ENCODE measurements around the gene ACTL10.

The ACTL10 gene

DNA sequence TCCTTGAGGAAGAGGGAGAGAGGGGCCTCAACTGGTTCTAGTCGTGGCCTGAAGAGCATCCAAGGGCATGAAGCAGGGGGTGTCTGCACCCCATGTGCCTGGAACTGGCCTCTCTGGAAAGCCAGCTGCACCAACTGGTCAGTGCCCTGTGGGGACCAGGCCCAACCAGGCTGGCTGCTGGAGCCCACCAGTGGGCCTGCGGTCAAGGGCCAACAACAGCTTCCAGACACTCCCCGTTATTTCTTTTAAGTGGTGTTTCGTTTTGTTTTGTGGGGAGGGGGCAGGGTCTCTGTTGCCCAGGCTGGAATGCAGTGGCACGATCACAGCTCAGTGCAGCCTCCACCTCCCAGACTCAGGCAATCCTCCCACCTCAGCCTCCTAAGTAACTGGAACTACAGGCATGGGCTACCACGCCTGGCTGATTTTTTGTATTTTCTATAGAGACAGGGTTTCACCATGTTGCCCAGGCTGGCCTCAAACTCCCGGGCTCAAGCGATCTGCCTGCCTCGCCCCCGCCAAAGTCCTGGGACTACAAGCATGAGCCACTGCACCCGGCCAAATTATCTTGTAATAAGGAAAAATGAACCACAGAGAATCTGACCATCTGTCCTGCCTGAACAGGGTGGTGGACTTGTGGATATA, 16.5 kb upstream of the ACTL10 start:
- no peak for DNase-seq

DNA sequence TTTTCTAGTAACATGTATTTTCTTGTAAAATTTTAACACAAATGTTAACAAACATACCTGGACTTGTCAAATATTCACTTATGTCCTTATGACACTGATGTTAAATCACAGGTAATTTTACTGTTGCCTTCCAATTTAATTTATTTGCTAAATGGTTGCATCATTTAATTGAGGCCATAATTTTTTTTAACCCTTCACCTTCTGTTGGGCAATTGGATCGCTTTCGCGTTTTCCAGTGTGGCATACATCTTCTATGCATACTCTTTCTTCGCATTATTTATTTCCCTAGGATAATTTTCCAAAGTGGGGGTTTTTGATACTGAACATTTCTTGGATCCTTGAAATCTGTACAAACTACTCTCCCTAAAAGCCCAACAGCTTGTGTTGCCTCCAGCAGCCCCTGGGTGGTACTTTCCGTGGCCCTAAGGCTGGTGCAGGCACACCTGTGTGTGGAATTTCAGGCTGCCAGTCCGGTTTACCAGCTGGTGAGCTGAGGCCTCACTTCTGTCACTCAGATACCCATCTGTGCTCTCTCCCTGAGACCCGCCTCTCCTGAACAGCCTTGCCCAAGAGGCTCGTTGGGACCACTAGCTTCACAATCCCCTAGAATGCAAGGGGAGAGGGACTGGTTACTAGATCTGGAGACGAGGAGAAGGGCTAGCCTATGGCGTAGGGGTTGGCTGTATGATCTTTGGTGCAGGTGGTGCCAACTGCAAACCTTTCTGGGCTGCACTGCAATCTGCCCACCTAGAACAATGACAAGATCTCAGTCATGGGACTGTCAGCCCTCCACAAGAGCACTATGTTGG, 15.8 kb upstream of the ACTL10 start:
- DNase-seq: peak; percentile 66

DNA sequence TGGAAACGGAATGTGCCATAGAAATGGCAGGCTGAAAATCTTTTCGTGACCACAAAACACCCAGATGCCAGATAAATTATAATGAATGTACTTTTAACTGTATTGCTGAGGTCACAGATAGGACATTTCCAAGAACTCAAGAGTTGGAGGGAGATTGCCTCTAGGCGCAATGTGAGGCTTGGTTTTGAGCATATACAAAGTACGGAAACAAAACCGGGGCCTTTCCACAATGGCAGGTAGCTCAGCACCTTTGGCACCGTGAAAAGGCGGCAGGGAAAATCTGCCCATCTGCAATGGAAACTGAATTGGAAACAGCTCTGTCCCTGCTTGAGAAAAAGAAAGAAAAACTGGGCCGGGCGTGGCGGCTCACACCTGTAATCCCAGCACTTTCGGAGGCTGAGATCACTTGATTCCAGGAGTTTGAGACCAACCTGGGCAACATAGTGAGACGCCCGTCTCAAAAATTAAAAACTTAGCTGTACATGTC, 15.1 kb upstream of the ACTL10 start:
- DNase-seq: no peak

DNA sequence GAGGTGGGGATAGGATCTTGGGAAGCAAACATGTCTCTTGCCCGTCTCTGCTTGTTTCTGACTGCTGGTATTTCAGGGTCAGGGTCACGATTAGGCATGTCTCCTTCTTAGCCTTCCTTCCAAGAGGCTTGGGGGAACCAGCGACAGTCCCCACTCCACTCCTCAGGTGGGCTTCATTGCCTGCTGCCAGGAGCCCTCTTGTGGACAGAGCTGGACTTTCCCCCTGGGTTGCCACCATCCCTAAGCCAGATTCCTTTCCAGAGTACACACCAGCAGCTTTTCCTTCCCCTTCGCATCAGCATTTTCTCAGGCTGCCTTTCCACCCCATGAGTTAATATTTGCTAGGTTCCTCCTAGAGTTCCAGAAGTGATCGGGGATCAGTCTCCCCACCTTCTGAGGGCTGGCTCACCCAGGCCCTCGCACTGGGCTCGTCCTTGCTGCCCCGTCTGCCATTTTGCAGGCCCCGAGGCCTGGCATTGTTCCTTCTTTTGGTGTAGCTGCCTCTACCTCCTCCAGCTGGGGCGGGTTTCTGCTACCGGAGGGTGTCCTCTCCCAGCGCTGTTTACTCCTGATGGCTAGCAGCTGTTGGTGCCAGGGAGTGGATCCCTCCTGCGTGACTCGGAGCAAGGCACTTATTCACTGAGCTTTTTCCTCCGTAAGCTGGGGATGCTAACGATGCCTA, 13.4 kb upstream of the ACTL10 start:
- peak; percentile 86 for DNase-seq

DNA sequence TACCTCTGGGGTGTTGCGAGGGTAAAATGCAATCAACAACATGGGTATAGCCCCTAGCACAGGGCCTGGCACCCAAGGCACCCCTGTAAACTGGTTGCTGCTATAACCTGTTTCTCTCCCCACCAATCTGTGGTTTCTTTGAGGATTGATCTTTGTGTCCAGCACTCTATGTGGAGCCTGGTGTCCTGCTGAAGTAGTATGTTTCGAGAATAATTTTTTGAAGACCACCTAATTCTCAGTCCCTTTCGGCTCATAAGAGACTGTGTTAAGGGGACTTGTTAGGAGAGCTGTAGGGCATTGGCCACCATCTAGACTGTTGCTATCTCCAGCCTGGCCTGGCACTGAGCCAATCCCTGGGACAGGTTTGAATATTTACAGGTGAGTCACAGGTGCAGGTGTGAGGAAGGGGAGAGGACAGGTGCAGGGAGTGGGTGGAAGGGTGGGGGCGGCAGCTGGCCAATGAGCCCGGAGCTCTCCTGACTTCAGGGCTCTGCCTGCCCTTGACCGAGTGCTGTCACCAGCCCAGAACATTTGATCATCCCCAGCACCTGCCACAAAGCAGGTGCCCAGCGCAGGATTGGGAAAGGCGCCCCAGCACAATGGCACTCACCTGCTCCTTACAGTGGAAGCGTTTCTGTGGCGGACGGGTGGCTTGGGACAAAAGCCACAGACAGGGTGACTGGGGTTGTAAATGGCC, 12.7 kb upstream of the ACTL10 start:
- DNase-seq: peak; percentile 99

DNA sequence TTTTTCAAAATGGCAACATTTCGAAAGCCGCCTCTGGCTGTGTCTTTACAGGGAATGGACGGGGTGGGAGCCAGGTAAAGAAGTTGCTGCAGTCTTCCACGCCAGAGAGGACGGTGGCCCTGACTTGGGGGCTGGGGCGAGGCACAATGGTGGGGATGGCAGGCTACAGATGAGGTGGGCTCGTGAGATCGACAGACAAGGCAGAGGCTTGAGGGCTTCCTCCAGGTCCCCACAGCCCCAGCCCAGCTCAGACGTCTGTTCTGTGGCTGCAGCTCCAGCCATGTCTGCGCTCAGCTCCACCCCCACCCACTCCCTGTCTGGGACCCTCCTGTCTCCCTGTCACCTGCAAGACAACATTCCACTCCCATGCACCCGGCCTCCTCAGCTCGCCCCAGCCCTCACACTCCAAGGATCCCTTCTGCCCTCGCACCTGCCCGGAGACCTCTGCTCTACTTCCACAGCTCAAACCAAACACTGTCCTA, 12.0 kb upstream of the ACTL10 start:
- DNase-seq: peak; percentile 76

DNA sequence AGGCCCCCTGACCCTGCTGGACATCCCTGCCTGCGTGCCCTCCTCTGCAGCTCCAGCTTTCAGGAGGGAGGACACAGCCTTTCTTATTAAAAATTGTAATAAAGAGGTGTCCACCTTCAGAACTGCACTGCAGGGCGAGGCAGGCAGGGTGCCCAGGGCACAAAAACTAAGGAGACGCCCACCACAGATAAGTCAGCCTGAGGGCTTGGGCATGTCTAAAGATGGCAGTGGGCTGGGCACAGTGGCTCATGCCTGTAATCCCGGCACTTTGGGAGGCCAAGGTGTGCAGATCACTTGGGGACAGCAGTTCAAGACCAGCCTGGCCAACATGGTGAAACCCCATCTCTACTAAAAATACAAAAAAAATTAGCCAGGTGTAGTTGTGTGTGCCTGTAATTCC, 11.6 kb upstream of the ACTL10 start:
- no peak for DNase-seq

DNA sequence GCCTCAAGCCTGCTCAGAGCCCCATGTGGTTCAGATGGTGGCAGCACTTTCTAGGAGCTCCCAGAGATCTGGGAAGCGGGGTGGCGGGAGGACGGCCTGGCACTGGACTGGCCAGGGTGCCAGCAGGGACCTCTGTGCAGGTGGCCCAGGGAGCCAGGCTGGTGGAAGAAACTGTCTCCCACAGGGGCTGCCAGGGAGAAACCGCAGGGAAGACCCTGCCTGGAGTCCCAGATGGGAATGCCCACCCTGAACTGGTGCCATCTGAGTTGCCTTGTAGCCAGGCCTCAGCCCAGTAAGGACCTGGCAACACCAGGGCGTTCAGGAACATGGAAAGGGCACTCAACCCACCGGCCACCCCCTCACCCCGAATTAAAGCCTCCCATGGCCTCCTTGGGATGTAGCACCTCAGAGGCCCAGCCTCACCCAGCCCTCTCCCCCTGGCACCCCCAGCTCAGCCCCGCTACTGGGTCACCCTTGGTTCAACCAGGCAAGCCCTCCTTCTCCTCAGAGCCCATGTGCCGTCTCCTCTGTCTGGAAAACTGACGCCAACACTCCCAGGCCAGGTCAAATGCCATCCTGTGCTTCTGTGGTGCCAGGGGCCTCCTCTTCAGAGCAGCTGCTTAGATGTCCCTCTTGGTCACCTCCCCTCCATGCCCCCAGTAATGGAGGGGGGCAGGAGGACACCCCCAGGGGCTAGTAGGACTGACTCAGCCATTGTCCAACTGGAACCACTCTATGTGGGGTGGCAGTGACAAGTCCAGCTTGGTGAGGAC, 10.5 kb upstream of the ACTL10 start:
- DNase-seq: no peak

DNA sequence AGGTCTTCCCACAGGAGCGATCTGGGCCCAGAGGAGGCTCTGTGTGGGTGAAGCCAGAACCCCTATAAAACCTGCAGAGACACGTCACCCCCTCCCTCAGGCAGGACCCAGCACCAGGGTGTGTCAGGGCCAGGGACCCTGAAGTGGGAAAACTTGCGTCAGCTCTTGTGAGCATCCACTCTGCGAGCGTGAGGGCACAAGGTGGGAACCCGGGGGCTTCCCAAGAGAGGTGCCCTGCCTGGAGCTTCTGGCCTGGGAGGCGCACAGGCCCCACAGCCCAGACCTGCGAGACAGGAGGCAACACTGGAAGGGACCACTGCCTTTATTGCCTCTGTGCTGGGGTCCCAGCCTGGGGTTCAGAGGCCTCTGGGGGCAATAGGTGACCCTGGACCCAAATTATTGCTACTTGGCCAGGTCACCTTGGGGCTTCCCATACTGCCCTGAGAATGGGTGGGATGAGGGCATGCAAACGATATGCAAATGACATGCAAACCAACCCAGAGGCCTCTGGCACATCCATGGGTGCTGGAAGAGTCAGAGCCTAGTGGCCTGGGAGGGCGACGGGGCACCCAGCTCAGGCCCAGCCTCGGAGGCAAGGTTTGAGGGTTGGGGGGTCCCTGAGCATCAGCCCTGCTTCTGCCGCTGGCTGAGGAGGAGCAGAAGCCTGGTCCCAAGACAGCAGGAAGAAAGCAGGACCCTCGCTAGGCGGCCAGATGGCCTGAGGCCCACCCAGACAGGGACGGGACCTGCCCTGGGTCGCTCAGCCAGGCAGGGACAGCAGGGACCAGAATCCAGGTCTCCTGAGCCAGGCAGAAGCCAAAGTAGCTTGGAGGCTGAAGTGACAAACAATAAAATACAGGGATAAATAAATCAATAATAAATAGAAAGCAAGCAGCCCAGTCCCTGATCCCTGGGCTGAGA, 9.7 kb upstream of the ACTL10 start:
- no peak for DNase-seq

DNA sequence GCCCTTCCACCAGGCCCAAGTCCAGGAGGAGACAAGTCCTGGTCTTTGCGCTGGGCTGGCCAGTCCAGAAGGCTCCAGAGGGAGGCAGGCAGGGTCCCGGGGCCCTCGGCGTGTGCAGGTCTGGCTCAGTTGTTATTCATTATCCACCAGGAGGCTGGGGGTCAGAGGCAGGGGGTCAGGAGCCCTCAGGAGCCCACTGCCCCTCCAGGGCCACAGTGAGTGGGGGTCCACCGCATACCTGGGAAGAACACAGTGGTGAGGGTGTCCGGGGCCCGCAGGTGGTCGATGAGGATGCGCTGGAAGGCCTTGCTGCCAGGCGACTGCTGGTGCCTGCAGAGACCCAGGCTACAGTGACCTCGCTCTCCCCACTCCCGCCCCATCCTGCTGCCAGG, 9.0 kb upstream of the ACTL10 start:
- DNase-seq: no peak

DNA sequence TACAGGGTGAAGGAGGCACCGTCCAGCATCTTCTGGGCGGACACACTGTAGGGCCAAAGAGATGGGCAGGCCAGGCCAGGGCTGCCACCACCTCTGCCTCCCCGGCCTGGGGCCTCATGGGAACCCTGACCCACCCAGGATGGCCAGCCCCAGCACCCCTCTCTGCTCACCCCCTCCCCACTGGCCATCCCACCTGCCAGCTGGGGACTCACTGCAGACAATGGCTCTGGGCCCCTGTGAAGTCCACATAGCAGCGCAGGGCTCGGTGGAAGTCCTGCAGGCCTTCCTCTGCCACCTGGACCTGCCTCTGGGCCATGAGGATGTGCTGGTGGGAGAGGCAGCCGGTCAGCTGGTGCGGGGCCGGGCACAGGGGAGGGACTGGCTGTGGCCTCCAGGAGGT, 8.2 kb upstream of the ACTL10 start:
- DNase-seq: no peak

DNA sequence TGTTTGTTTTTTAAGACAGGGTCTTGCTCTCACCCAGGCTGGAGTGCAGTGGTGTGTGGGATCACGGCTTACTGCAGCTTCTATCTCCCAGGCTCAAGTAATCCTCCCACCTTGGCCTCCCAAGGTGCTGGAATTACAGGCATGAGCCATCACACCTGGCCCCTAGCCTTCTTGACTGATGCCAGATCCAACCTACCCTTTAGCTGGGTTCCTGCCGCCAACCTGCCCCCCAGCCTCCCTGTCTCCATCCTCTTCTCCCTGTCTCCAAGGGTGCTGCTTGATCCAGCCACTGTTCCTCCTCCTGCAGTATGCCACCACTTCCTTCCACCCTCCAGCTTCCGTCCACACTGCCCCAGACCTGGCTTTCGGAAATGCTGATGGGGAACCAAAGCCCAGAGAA, 7.8 kb upstream of the ACTL10 start:
- DNase-seq: no peak

DNA sequence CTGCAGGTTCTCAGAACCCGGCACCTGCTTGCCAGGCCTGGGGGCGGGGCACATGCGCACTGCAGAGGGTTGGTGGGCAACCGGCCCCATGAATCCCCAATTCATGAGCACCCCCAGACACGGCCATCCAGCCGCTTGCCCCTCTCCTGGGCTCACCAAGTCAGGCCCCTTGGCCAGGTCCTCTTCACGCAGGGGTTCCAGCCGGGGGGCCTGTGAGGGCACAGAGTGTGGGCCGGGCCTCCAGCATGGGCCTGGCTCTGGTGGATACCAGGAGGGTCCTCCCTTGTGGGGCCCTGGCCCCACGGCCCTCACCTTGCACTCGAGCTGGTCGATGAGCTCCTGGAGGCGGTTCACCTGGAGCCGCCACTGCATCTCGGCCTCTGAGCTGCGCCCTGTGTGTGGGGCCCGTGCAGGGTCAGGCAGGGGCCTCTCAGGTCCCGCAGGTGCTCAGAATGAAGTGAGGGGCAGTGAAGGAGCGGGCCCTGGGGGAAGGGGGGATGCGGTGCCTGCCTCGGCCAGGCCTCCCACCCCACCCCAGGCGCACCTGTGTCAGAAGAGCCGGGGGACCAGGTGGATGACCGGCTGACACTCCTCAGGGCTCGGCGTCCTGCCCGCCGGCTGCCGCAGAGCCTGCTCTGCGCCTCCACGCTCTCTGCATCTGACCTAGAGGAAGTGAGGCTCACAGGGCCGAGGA, 7.3 kb upstream of the ACTL10 start:
- no peak for DNase-seq

DNA sequence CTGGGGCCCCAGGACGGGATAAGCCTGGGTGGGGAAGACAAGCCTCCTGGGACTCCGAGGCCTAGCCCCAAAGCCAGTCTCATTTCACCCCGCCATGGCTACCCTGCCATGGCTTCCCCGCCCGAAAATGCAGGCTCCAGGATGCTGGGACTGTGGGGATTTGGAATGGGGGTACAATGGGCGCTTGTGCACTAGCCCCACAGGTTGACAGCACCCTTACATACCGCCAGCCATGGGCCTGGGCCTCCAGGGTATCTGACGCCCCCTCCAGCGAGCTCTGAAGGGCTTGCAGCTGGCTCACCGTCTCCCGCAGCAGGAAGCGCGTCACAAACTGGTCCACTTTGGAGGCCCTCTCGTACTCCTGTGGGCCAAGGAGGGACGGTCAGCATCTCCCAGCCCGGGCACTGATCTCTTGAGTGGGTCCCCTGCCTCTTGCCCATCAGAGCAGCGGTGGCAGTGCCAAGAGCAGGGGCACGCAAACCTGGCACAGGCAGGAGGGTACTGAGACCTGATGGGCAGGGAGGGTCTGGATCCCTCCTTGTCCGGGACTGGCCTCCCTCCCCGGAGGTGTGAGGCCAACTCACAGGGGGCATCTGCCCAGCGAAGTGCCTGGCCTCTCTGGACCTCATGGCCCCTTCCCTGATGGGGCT, 6.6 kb upstream of the ACTL10 start:
- DNase-seq: no peak

DNA sequence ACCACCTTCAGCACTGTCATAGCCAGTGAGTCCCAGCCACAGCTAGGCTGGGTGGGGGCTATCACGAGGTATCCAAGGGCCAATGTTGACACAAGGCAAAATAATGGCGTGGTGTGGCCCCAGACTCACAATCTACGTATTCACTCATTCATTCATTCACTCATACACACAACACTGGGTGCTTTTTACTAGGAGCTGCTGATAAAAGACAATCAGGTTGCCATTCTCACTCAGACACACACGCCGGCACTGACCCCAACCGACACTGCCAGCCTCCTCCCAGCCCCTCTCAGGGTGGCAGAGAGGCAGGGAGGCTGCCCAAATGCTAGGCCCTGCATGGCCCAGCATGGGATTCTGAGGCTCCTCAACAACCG, 6.1 kb upstream of the ACTL10 start:
- no peak for DNase-seq

DNA sequence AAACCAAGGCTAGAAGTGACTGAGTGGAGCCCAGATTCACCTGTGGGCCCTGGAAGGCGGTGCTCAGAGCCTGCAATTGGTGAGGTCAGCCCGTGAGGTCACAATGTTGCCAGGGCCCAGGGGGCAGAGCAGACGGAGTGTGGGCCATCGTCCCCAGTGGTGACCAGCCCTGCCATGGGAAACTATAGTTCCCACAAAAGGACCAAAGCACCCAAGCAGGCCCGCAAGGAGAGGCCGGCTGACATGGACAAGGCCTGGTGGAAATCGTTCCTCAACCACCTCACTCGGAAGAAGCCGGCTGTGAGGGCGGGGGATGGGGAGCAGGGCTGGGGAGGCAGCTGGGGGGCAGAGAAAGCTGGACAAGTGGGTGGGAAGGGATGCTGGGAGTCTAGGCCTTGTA, 4.6 kb upstream of the ACTL10 start, which contains the start of gene C20orf144:
C20orf144 (plus strand) TSS at position 156 of the 400 bp plus-strand sequence; CDS start at position 175, 19 bp downstream.
- DNase-seq: no peak

DNA sequence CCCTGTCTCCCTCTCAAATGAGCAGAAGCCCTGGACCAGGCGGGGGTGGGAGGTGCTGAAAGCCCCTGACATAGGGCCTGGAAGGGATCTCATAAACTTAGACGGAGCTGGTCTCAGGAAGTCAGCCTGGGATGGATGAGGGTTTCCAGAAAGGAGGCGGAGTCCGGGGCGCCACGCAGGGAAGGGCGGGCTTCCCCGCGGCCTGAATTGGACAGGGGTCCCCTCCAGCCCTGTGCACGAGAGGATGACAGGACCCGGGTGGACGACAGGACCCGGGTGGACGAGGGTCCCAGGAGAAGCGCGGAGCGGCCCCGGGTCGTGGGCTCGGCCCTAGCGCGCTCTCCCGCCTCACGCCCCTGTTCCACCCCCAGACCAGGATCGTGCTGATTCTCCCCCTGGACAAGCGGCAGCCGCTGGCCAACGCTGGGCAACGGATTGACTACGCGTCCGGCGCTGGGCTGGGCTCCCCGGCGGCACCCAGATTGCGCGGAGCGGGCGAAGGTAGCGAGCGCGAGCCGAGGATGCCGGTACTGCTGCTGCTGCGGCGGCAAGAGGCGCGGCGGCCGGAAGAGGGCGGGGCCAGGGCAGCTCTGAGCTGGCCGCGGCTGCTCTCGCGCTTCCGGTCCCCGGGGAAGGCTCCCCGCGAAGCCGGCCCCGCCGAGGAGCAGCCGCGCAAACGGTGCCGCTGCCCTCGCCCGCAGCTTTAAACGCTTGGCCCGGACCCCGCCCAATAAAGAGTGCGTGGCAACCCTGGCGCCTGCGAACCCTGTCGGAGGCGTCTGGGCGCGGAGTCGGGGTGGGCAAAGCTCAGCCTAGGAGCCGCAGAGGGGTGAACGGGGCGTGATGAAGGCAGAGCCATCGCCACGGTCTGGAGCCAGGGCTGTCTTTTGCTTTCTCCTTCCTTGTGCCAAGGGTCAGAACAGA, 3.3 kb upstream of the ACTL10 start:
- peak; percentile 75 for DNase-seq

DNA sequence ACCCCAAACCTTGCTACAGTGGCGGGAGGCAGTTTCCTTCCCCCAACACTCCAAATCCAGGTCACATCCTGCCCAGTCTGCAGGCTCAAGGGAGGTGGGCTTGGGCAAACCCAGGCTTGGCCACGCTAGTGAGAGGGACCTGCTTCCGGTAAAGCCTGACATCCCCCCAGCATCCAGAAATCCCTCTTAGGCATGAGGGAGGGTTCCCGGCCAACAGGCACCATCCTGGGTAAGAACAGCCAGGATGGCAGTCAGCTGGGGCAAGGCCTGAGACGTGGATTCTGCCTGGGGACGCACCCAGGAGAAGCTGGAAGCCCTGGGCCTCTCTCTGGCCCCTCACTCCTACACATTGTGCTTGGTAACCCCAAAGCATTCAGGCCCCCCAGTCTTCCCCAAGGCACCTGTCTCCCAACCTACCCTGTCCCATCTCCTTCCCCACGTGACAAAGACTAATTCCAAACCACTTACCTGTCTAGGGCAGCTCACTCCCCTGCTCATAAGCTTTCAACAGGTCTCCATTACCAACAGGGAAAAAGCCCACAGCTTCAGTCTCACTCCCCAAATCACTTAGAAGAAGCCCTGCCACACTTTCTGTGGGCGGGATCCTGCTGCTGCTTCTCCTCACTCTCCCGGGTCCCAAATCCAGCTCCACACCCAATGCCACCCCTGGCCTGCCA, 2.5 kb upstream of the ACTL10 start:
- DNase-seq: no peak
